ENCODE measurements around the gene OARD1.

The OARD1 gene

DNA sequence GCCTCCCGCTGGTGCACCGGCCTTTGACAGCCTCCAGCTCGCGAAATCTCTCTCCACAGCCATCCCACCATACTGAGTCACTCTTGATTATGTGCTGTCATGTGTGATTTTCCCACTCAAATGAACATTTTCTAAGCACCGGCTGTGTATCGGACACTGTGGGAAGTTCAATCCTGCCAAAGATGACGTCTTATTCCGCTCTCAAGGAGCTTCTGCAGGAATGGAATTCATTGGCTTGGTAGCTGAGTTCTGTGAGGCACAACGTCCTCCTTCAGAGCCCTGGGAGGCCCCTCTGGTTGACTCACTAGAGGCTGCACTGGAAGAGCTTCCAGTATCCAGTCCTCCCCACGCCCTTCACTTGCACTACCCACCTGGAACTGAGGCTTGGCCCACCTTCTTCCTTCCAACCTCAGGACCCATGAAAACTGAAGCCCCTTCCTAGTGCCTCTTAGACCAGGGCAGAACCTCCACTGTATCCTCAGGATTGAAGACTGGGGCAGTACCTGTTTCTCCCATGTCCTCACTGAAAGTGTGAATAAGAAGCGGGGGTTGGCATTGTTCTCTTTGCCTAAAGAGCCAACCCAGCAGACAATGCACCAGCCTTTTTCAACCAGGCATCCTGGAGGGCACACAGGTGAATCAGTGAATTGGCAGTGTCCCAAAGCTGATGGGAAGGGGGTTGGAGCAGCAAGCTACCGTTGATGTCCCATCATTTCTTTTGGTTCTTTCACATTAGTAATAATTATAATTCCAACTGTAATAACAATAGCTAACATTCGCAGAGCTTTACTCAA, 34.9 kb downstream of the OARD1 start:
- TF ChIP-seq, protein P1, sequence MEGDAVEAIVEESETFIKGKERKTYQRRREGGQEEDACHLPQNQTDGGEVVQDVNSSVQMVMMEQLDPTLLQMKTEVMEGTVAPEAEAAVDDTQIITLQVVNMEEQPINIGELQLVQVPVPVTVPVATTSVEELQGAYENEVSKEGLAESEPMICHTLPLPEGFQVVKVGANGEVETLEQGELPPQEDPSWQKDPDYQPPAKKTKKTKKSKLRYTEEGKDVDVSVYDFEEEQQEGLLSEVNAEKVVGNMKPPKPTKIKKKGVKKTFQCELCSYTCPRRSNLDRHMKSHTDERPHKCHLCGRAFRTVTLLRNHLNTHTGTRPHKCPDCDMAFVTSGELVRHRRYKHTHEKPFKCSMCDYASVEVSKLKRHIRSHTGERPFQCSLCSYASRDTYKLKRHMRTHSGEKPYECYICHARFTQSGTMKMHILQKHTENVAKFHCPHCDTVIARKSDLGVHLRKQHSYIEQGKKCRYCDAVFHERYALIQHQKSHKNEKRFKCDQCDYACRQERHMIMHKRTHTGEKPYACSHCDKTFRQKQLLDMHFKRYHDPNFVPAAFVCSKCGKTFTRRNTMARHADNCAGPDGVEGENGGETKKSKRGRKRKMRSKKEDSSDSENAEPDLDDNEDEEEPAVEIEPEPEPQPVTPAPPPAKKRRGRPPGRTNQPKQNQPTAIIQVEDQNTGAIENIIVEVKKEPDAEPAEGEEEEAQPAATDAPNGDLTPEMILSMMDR (IDR thresholded peaks at IDR 0.05; ENCODE audit: insufficient read depth, missing control alignments) = no peak
- DNase-seq (ENCODE audit: insufficient read length, low spot score) (no peak), FAIRE-seq (no peak)

DNA sequence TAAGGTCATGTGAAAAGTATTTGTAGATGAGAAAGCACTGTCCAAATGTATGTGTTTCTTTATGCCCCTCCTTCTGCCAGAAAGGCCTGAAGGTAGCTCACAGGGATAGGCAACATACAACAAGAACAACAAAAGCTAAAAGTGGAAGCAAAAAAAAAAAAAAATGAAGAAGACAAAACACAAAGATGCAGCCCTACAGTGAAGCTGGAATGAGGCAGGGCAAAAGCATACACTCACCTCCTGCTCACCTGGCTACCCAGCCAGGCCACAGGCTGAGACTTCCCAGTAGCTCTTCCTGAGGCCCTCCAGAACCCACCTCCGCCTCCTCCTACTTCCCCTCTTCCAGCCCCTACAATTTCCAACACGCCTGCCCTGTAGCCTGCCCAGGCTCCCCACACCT, 35.6 kb downstream of the OARD1 start:
- DNase-seq (ENCODE audit: insufficient read length, low spot score) = no peak
- TF ChIP-seq, protein P1 (IDR thresholded peaks at IDR 0.05; ENCODE audit: insufficient read depth, missing control alignments) = no peak
- FAIRE-seq = no peak

DNA sequence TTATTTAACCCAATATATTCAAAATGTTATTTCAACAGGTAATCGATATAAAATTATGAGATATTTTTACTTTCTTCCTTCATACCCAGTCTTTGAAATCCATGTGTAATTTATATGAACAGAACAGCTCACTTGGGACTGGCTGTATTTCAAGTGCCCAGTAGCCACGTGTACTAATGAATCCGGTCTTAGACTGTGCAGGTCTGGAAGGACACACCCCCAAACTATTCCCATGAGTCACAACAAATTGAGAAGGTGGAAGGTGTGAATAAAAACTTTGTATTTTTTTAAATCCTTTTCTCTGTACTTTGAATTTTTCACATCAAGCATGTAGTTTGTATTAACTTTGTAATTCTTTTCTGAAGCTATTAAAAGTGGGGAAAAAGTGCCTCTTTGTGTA, 36.0 kb downstream of the OARD1 start:
- TF ChIP-seq, protein P1 (IDR thresholded peaks at IDR 0.05; ENCODE audit: insufficient read depth, missing control alignments) = no peak
- no peak for DNase-seq (ENCODE audit: insufficient read length, low spot score)
- FAIRE-seq = no peak

DNA sequence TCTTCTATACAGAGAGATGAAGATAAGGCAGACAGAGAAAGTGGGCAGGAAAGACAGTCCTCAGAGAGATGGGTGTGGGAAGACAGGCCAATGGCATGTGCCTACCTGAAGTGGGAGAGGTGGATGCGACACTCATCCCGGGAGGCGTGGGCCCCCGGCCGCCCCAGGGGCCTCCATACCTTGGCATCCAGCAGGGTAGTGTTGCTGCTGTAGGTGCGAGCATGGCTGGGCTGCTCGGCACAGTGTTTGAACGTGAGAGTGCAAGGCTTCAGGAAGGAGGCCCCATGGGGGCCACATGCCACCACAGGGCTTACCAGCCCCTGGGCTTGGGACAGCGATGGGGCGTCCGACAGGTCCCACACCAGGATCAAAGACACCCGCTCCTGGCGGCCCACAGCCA, 38.4 kb downstream of the OARD1 start:
- TF ChIP-seq, protein P1 (IDR thresholded peaks at IDR 0.05; ENCODE audit: insufficient read depth, missing control alignments) = no peak
- DNase-seq (ENCODE audit: insufficient read length, low spot score) (no peak), FAIRE-seq (no peak)

DNA sequence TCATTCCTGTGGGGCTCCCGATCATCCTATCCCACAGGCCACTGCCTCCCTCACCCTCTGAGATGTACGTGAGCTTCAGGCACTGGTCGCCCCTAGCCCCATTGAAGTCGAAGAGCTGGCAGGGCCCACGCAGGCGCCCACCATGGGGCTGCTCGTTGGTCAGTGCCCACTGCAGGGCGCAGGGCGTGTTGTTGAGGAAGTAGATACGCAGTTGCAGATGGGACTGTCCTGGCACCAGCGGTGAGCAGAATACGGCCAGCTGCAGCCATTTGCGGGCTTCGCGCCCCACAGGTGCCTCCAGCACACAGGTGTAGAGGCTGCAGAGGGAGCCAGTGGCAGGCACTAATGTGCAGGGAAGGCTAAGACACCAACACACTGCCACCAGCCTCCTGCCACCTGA, 39.3 kb downstream of the OARD1 start:
- DNase-seq (ENCODE audit: insufficient read length, low spot score) (no peak), FAIRE-seq (no peak)
- TF ChIP-seq, protein P1 (IDR thresholded peaks at IDR 0.05; ENCODE audit: insufficient read depth, missing control alignments) = no peak

DNA sequence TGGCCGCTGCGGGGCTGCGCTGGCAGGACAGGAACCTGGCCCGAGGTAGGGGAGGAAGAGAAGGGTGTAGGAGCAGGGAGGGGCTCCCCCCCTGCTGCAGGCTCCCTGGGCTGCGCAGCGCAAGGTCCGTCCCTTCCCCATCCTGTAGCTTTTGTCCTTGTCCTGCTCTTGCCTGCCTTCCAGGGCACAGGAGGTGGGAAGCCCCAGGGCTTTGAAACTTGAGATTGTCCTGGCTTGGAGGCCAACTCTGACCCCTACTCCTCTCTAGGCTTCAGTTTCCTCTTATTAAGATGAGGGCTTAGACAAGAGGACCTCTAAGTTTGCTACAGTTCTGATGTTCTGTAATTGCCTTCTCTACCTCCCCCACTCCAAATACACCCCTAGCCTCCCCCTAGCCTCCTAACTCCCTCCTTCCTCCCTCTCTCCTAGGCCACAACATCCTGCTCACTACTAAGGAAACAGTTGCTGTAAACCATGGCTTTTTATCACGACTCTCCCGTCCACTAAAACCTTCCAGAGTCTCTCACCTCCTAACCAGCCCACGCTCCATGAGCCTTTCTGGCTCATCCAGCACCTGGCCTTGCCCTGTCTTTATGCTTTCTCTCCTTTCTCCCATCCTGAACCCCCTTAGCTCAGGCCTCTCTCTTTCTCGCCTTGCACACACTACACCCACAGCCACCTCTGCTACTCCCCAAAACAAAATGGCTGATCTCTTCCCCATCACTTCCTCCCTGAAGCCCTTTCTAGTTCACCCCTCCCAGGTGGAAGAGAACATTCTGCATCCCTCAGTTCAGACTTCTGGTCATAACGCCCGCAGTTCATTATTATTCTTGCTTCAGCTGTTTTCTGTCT, 43.4 kb downstream of the OARD1 start:
- no peak for DNase-seq (ENCODE audit: insufficient read length, low spot score)
- TF ChIP-seq, protein P1 (IDR thresholded peaks at IDR 0.05; ENCODE audit: insufficient read depth, missing control alignments) = no peak

More for the DNA sequence above, 43.4 kb downstream of the OARD1 start:
- FAIRE-seq = no peak
